ENCODE results near the gene CABP7. TPM values are rescaled to one million over a fixed set of nuclear protein-coding genes. Genes with fewer than 3 reads are reported as not detected.

CABP7 gene
- total and polyA plus RNA-seq, 2 of the 13 experiments (the other 11 are each of a cell fraction or from before 2014, with no cell fraction given): 0.08 TPM; not detected in 1

- TF ChIP-seq, protein P1, sequence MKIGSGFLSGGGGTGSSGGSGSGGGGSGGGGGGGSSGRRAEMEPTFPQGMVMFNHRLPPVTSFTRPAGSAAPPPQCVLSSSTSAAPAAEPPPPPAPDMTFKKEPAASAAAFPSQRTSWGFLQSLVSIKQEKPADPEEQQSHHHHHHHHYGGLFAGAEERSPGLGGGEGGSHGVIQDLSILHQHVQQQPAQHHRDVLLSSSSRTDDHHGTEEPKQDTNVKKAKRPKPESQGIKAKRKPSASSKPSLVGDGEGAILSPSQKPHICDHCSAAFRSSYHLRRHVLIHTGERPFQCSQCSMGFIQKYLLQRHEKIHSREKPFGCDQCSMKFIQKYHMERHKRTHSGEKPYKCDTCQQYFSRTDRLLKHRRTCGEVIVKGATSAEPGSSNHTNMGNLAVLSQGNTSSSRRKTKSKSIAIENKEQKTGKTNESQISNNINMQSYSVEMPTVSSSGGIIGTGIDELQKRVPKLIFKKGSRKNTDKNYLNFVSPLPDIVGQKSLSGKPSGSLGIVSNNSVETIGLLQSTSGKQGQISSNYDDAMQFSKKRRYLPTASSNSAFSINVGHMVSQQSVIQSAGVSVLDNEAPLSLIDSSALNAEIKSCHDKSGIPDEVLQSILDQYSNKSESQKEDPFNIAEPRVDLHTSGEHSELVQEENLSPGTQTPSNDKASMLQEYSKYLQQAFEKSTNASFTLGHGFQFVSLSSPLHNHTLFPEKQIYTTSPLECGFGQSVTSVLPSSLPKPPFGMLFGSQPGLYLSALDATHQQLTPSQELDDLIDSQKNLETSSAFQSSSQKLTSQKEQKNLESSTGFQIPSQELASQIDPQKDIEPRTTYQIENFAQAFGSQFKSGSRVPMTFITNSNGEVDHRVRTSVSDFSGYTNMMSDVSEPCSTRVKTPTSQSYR (CRISPR knock-in tag; IDR thresholded peaks at IDR 0.05; ENCODE audit: borderline replicate concordance): no peak
- 0 out of 2 replicates have a peak, but pooled peaks have one; percentile 1 for TF ChIP-seq ZNF772 (CRISPR knock-in tag; IDR thresholded peaks at IDR 0.05)
- no peak for TF ChIP-seq FOXA3 (CRISPR knock-in tag; IDR thresholded peaks at IDR 0.05)
- 0 out of 2 replicates have a peak, but pooled peaks have one; percentile 31 for TF ChIP-seq ZFP82 (CRISPR knock-in tag; IDR thresholded peaks at IDR 0.05; ENCODE audit: borderline replicate concordance)
- TF ChIP-seq, protein P2, sequence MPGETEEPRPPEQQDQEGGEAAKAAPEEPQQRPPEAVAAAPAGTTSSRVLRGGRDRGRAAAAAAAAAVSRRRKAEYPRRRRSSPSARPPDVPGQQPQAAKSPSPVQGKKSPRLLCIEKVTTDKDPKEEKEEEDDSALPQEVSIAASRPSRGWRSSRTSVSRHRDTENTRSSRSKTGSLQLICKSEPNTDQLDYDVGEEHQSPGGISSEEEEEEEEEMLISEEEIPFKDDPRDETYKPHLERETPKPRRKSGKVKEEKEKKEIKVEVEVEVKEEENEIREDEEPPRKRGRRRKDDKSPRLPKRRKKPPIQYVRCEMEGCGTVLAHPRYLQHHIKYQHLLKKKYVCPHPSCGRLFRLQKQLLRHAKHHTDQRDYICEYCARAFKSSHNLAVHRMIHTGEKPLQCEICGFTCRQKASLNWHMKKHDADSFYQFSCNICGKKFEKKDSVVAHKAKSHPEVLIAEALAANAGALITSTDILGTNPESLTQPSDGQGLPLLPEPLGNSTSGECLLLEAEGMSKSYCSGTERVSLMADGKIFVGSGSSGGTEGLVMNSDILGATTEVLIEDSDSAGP (CRISPR knock-in tag; IDR thresholded peaks at IDR 0.05; ENCODE audit: borderline replicate concordance): no peak
- TF ChIP-seq NAIF1 (CRISPR knock-in tag; IDR thresholded peaks at IDR 0.05; ENCODE audit: borderline replicate concordance): 0 out of 2 replicates have a peak, but pooled peaks have one; percentile 3
- no peak for TF ChIP-seq NONO (IDR thresholded peaks at IDR 0.05)
- TF ChIP-seq NONO (CRISPR knock-in tag; conservative IDR thresholded peaks at IDR 0.05): peak; percentile 40; the same call in 1 of the 2 replicates
- TF ChIP-seq MYNN (CRISPR knock-in tag; IDR thresholded peaks at IDR 0.05; ENCODE audit: low read depth): no peak
- TF ChIP-seq ZNF792 (CRISPR knock-in tag; IDR thresholded peaks at IDR 0.05): no peak
- 0 out of 2 replicates have a peak, but pooled peaks have one; percentile 20 for TF ChIP-seq NKX3-1 (CRISPR knock-in tag; IDR thresholded peaks at IDR 0.05)
- TF ChIP-seq ZNF441 (CRISPR knock-in tag; IDR thresholded peaks at IDR 0.05; ENCODE audit: borderline replicate concordance): peak; percentile 30; the same call in 1 of the 2 replicates
- TF ChIP-seq ZBTB7B (CRISPR knock-in tag; IDR thresholded peaks at IDR 0.05): peak; percentile 26; the same call in 1 of the 2 replicates
- peak; percentile 87 for TF ChIP-seq ZNF121 (CRISPR knock-in tag; IDR thresholded peaks at IDR 0.05)
- 0 out of 2 replicates have a peak, but pooled peaks have one; percentile 2 for TF ChIP-seq AKAP8 (CRISPR knock-in tag; IDR thresholded peaks at IDR 0.05)
- TF ChIP-seq YY1 (IDR thresholded peaks at IDR 0.05; ENCODE audit: insufficient read depth, insufficient replicate concordance, low read depth, low read length): no peak
- TF ChIP-seq STAG1 (CRISPR knock-in tag; IDR thresholded peaks at IDR 0.05): peak; percentile 18; the same call in 1 of the 2 replicates
- TF ChIP-seq POLR2G (IDR thresholded peaks at IDR 0.05; ENCODE audit: low read depth, low read length): peak; percentile 11
- peak; percentile 22; the same call in 1 of the 2 replicates for TF ChIP-seq ZNF564 (CRISPR knock-in tag; IDR thresholded peaks at IDR 0.05)
- TF ChIP-seq ZC3H4 (CRISPR knock-in tag; IDR thresholded peaks at IDR 0.05; ENCODE audit: borderline replicate concordance): no peak
- TF ChIP-seq ZNF362 (CRISPR knock-in tag; IDR thresholded peaks at IDR 0.05; ENCODE audit: borderline replicate concordance): no peak
- no peak for TF ChIP-seq ZFP90 (CRISPR knock-in tag; IDR thresholded peaks at IDR 0.05; ENCODE audit: borderline replicate concordance)
- TF ChIP-seq ATF7-NPFF (CRISPR knock-in tag; IDR thresholded peaks at IDR 0.05; ENCODE audit: low read depth): peak; percentile 25; the same call in 1 of the 2 replicates
These were observed 46.3 kb downstream of the CABP7 start (continued) for GRCh38 chr22:29765905-29766631.
